NCI-H146 (cell line): ENCODE data around the gene TLE6.
"Not testable (repeated sequence)": the region's sequence is repeated elsewhere in the genome, so short reads cannot be mapped to it uniquely, and the experiment has no call there.

ENCODE experiments used
- DNase-seq: peaks from one replicate; lab custom pipeline; 2025; lab: John Stamatoyannopoulos, UW

Gene TLE6

DNA sequence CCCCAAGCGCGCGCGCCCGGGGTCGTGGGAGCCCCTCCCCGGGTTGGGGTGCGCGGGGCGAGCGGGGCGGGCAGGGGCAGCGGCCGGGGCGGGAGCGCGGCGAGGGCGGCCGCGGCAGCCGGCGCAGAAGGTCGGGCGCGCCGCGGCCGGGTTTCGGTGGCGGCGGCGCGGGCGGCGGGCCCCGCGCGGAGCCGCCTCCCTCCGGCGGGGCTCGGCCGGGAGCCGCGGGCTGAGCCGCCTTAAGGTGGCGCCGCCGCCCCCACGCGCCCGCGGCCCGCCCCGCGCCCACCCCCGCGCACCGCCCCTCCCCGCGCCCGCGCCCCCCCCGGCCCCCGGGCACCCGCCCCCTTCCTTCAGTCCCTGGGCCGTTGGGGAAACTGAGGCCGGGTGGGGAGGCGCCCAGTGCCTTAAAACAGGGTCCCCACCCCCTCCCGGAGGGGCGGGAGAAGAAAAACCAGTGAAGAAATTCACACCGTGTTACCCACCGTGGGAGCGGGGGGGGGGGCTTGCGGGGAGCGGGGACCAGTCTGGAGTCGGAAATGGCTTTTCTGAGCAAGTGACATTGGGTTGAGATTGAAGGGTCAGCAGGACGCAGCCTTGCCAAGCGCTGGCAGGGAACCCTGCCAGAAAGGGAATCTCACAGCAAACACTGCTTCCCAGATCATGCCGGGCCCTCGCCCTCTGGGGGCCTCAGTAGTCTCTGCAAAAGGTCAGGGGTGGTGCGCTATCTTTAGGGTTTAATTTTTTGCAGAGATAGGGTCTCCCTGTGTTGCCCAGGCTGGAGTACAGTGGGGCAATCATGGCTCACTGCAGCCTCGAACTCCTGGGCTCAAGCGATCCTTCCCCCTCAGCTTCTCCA is 51.9 kb downstream of the TLE6 start, which contains the start of gene TLE2:
Gene TLE2, minus strand, starts transcription at position 216 of the 859 bp plus-strand sequence. CDS start 376 bp downstream, outside the sequence.
- DNase-seq, result no peak

DNA sequence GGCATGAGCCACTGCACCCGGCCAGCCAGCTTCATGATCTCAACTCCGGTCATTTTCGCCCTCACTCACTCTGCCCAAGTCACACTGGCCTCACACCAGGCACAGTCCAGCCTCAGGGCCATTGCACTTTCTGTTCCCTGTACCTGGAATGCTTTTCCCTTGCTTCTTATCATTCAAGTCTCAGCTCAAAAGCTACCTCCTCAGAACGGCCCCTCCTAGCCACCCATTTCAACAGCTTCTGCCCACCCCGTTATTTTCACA is 54.2 kb downstream of the TLE6 start:
- no peak for DNase-seq

DNA sequence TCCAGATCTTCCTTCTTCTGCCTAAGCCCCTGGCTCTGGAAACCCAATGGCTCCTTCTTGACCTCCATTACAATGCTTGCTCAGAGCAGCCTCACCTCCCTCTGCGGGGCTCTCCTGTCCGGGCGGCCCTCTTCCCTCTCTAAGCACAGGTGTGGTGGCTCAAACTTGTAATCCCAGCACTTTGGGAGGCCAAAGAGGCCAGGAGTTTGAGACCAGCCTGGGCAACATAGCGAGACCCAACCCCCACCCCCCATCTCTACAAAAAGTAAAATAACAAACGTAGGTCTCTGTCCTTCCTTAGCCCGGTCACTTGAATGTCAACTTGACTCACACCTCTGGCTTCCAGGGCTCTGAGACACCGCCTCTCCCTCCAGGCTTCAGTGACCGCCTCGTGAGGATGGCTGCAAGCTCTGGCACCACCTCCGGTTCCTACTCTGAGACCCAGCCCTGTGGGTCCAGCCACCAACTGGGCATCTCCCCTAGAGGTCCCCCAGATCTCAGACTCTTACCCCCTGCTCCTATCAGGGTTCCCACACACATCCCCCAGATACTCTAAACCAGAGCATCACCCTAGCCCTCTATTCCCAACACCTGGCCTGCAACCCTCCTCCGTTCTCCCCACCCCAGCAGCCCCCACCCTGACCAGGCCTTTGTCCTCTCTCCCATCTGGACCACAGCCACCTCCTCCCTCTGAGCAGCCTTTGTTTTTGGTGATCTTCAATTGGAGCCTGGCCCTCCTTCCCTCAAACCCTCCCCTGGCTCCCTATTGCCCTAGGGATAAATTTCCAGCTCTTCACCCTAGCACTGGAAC is 56.4 kb downstream of the TLE6 start:
- no peak for DNase-seq

DNA sequence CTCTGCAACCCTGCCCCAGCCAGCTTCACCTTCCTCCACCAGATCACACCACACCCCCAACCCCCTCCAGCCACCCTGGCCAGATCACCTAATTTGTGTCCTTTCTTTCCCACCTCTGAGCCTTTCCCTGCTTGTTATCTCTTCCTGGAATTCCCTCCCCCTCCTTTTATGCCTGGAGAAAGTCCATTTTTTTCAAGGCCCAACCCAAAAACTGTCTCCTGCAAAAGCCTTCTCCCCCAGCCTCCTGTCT is 57.0 kb downstream of the TLE6 start:
- no peak for DNase-seq

DNA sequence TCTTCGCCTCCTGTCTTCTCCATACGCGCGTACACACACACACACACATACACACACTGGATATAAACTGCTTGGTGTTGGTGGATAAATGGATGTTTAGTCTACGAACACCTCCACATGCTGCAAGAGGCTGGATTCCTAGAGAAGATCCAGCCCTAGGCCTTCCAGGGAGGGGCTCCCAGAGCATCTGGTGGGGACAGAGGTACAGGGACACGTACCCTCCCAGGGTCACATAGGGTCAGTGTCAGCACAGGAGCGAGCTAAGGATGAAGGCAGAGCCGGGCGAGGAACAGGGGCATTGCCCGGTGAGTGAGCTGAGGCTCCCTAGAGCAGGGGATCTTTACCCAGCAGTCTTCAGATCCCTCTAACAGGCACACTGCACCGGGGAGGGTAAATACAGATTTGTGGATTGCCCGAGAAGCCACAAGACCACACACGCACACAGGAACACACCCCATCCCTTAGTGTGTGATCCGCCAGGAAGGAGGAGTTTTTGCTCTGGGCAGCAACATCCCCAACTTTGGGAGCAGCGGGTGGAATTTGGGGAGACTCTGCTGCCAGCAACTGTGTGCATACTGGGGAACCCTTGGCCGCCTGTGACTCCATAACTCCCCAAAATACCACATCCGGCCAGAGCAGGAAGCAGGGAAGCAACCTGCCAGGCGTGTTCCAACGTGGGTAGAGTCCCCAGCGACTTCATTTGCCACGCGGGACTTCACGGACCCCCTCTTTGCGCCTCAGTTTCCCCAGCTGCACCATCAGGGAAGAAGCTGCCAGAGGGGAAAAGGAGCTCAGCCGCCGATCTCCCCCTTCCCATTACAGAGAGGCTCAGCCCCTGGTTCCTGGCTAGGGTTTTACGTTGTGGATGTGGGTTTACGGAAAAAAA is 57.5 kb downstream of the TLE6 start:
- no peak for DNase-seq

DNA sequence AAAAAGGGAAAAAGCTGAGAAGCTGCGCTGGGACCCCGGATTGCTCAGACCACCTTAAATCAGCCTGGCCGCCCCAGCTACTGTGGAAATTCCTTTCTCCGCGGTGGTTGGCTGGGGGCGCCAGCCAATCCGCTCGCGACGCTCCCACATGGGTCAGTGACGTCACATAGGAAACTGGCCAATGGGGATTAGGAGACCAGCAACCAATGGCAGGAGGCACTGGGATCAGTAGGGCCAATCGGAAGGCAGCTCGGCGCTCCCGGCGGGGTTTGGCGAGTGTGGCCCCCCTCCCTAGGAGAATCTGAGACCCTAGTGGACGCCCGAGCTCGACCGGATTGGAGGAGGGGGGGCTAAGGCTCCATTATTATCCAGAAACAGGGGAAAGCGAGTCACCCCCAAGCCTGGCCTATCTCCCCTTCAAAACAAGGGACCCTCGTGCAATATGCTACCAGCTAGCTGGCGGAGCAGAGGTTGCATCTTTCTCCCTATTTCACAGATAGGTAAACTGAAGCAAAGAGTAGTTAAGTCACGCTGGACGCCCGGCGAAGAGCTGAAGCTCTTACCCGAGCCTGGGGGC is 58.3 kb downstream of the TLE6 start:
- DNase-seq, result peak; percentile 98

DNA sequence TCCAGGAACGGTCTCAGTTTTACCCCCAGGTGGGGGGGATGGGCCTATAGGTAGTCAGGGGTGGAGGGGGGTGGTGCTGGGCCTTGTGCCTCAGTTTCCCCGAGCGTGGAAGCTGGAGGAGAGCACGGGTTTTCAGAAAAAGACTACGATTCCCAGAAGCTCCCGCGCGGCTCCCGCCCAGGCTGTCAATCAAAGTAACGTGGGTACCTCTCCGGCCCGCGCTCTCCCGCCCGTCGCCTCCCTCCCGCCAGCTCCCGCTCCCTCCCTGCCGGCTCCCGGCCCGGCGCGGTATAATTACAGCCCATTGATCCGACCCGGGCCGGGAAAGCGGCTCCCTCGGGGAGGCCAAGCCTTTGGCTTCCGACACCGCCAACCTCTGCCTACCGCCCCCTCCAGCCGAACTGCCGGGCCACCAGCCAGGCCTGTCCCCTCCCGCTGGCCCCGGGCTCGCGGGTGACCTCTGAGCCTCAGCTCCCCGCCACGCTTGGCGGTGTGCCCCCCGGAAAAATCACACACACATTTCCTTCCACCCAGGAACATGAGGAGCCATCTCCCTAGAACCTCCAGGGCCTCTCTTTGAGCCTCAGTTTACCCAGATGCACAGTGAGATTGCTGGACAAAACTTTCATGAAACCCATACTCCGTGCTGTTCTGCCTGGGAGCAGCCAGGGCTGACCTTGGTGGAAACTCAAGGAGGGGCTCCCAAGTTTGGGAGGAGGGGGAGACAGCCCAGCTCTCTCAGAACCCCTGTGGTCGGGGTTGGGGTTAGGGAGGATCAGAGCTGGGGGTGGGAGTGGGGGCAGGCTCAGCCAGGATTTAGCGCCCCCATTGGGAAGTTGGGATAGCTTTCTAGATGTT is 59.0 kb downstream of the TLE6 start:
- DNase-seq, result peak; percentile 91

DNA sequence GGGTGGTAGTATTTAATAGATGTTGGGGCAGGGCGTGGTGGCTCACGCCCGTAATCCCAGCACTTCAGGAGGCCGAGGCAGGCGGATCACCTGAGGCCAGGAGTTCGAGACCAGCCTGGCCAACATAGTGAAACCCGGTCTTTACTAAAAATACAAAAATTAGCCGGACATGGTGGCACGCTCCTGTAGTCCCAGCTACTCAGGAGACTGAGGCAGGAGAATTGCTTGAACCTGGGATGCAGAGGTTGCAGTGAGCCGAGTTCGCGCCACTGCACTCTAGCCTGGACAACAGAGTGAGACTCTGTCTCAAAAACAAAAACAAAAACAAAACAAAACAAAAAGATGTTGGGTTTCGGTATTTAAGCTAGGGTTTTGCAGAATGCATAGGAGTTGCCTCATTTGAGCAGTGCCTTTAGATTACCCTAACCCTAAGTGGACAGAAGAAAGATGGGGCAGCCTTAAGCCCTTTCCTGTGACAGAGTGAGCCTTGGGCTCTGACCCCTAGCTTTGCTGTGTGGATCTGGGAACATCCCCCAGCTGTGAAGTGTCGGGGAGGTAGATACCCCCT is 59.7 kb downstream of the TLE6 start:
- not testable (repeated sequence) for DNase-seq

DNA sequence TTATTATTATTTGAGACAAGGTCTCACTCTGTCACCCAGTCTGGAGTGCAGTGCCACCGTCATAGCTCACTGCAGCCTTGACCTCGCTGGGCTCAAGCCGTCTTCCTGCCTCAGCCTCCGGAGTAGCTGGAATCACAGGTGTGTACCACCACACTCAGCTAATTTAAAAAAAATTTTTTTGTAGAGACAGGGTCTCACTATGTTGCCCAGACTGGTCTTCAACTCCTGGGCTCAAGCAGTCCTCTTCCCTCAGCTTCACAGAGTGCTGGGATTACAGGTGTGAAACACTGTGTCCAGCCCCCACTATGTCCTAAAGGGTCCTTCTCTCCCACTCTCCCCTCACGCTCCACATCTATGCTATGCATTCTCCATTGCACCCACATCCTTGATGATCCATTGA is 60.9 kb downstream of the TLE6 start:
- no peak for DNase-seq

DNA sequence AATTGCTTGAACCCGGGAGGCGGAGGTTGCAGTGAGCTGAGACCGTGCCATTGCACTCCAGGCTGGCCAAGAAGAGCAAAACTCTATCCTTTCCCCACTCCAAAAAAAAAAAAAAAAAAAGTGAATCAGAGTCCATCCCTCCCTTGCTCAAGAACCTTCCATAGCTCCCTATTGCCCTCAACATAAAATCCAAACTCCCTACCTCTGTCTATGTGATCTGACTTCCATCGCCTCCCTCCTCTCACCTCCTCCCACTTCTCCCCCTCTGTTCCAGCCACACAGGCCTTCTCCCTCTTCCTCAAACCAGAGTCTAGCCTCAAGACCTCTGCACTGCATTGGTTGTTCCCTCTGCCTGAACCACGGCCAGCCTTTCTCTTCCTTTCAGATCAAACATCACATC is 61.8 kb downstream of the TLE6 start:
- no peak for DNase-seq

DNA sequence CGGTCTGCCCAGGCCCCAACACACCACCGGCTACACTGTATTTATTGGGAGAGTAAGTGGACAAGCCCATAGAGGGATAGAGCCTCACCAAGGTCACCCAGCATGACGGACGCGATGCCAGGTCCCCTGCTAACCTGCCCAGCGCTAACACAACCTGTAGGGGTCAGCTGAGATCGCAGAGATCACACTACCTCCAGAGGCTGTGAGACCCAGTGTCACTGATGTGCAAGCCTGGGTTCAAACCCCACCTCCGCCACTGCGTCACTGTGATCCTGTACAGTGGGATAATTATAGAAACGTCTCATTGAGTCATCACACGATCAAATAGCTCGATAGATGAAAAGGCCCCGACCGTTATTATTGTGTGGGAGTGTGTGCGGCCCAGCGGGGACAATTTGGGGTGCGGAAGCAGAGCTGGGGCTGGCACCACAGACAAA is 62.3 kb downstream of the TLE6 start:
- DNase-seq, result no peak

DNA sequence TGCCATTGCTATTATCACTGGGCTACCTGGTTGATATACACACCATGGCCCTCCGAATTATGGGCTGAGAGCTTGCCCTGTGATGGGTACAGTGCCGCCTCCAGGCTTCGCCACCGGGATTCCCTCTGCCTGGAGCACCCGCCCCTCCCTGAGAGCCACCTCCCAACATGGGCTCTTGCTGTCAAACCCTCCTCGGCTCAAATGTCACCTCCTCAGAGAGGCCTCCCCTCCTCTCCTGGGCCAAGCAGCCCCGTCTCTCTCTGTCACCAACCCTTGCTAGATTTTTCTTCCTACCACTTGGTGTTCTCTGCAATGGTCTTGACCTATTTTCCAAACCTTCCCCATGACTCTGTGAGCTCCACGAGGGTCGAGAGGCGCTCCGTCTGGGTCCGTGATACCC is 64.0 kb downstream of the TLE6 start:
- DNase-seq, result no peak

DNA sequence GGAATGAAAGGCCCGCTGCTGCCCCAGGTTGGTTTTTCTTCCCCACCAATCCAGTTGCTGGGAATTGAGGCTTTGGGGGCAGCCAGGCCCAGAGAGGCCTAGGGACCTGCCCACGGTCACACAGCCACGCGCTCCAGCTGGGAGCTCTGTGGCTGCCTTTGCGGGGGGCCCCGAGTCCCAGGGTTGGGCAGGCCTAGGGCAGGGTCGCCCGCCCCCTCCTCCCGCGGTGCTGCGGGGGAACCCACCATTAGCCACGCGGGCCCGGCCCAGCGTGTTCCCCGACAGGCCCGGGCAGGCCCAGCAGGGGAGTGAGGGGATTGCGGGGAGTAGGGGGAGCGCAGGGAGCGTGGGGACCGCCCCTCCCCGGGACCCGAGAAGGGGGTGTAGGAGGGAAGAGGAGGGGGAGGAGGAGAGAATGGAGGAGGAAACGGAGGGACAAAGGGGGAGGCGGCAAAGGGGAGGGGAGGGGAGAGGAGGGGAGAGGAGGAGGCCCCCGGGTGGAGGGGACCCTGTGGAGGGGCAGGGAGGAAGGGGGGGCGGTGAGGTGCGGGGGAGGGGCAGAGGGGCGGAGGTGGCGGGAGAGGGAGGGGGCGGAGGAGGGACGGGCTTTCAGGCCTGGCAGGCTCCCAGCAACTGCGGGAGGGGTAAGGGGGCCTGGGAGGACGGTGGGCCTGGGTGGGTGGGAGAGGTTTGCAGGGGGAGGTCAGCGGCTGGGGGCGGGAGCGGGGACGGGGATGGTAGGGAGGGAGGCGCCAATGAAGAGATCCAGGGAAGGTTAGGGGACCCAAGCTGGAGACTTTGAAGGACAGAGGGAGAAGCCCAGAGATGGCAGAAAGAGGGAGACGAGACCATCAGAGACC is 64.6 kb downstream of the TLE6 start:
- DNase-seq, result no peak

DNA sequence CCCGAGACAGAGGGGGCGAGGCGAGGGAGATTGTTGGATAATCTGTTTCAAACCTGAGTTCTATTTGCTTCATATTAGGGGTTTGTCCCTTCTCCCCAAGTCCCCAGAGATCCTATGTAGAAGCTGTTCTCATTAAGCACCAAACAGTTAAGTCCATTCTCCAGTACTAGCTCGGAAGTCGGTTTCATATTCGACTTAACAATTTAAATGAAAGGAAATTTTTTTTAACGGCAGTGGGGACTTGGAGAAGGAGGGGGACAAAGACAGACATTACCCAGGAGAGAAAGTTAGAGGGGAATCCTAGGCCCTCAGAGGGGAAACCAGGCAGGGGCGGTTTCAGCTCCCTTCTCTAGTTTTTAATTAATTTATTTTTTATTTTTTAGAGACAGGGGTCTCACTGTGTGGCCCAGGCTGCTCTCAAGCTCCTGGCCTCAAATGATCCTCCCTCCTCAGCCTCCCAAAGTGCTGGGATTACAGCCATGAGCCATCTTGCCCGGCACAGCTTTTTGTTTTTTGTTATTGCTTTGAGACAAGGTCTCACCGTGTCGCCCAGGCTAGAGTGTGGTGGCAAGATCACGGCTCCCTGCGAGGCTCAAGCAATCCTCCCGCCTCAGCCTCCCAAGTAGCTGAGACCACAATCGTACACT is 65.4 kb downstream of the TLE6 start:
- DNase-seq, result no peak
